Femur (tissue), 1 donor: ENCODE results near the gene POLR2L.
A peak's percentile ranks its signal among the peaks of the same experiment; 100 is the strongest.

Source experiments
- DNase-seq: peaks from one replicate; pipeline ENCODE4 v3.0.0-alpha.2; 2017

POLR2L gene

DNA sequence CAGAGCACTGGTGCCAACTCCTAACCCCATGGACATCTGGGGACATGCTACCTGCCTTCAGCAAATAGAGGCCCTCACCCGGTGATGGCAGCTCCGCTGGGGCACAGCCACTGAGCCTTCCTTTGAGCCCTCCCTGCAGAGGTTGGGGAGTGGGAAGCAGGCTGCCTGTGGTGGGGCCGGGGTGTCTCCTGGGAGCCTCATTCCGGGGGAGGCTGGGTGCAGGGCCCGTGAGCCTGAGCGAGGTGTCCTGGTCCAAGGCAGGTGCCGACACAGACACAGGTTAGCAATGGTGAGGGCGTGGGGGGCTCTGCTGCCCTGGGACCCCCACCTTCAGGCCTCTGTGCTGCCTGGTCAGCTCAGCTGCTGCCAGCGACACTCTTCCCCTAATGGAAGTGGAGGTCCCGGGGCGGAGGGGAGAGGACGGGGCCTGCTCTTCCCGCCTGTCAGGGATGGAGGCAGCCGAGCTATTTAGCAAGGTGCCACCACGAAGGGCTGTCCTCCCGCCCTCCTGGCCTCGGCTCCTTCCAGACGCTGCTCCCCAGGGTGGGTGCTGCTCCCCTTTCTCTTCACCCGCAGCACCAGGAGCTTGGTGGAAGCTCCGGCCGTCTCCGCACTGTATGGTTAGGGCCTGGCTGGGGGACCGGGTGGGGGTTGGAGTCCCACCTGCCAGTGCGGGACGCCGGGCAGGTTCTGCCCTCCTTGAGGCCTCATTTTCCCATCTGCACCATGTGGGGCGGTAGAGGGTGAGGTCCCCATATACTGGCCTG is 11.5 kb upstream of the POLR2L start:
- DNase-seq = no peak

DNA sequence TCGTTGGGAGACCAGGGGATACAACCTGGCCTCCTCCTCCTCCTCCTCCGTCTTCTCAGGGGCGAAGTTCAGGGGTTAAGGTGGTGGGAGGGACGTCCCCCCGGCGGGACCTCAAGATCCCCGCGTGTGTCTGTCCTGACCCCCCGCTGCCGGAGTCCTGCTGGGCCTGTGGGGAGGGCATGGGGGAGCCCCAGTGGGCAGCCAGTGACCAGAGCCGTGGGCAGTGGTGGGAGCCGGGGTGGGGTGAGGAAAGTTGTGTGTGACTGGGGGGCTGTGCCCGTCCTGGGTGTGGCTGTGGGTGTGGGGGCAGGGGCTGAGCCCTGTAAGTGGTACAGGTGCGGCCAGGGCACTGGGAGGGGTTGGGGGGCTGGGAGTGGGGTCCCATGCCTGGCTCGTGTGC is 10.4 kb upstream of the POLR2L start:
- DNase-seq = no peak

DNA sequence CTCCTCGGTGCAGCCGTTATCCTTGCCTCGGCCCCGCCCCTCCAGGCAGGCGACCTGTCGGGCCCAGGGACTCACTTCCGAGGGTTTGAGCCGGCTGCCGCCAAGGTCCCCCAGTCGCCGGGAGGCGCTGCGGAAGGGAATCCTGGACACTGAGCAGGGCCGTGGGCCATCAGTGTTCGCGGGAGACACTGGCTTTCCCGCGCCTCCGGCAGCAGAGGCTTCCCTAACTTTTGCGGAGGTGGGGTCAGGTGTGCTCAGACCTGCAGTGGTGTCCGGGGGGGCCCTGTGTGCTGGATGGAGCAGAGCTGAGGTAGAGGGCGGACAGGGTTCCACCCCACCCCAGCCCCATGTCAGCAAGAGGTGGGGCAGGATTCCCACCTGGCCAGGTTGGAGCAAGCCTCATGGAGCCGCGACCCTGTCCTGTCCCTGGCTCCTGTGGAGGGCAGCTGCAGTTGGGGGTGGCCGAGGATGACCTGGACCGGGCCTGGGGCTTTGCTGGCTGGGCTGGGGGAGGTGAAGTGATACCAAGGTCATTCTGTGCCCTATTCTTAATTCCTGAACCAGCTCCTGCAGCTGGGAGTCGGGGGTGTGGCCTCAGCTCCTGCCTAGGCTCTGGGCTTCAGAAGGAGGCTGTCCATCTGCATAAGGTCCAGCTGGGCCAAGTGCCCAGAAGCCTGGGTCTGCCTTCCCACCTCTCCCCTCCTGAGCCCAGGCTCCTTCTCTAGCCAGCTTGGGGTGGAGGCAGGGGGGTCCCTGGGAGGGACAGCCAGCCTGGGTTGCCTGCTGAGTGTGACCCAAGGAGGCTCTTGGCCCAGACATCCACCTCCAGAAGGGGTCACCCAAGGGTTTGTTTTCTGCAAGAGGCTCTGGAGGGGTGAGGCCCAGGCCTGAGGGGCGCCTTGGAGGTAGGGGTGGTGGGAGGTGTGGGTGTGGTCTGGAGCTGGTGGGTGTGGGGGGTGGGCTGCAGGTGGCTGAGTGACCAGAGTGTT is 8.7 kb upstream of the POLR2L start:
- DNase-seq = no peak

DNA sequence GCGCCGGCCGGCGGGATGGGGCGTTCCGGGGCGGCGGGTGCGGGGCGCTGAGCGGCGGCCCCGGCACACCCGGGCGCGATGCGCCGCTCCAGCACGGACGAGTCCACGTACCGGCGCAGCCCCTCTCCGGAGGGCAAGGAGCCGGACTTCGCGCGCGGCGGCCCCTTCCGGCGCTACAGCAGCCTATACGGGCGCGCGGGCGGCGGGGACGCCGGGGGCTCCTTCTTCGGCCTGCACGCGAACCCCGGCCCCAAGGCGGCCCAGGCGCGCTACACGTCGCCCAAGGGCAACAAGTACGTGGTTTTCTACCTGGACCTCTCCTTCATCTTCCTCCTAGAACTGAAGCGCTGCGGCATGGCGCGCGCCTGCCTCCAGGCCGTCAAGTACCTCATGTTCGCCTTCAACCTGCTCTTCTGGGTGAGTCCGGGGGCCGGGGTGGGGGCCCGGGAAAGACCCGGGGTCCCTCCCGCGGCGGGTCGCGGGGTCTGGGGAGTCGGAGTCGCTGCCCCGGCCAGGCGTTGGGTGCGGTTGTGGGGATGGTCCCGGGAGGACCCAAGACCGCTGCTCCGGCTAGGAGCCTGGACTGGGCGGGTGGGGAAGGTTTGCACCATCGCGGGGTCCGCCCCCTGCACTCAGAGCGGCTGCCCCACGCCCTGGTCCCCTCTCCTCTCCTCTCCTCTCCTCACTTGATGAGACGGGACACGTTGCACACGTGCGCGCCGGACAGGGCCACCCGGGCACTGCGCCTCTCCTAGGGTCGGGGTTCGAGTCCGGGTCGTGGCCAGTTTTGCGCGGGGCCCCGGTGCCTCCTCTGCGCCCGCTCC is 7.8 kb upstream of the POLR2L start:
- no peak for DNase-seq

DNA sequence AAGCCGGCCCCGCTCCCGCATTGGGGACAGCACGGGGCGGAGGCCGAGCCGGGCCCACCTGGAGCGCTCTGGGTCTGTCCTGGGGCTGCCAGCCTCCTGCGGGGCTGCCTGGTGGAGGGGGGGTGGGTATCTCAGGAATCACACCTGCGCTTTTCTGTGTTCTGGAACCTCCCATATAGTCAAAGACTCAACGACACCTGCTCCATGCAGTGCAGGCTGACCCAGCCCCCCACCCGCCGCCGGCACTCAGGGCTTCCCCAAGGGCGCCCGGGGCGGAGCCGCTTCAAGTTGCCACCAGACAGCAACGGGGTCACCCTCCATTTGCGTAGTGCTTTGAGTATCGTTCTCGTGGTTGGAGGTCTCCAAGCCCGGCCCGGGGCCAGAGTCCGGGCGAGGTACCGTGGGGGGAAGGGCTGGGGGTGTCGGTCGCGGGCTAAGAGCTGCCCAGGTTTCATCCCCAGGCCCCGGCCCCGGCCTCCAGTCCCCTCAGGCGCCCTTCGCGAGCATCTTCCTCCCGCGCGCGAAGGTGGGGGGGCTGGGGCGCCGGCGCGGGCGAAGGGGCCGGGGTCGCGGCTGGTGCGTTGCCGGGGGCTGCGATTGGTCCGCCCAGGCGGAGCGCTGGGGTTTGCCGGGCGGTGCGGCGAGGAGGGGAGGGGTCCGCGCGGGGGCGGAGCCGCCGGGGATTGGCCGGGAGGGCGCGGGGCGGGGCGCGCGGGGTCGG is 6.9 kb upstream of the POLR2L start:
- peak; percentile 77 for DNase-seq

DNA sequence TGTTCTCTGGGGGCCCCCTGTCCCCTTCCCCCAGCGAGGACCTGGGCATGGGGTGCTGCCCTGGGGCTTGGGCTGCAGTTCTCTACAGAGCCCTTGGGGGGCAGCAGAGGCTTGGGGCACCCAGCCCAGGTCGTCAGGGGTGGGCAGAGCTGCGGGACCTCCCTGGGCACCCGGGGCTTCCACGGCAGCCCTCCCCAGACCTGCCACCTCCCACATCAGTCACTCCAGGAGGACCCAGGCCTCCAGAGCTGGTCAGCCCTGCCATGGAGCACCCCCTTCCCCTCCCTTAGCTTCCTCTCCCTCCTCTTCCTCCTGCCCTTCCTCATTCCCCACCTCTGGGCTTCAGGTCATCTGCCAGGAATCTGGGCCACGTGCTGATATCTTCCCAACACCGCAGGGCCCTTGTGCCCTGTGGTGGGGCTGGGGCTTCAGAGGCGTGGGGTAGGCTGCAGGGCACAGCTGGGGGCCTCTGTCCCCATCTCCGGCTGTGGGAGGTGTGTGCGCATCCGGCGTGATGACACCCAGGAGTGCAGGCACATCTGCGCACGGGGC is 6.1 kb upstream of the POLR2L start:
- DNase-seq = no peak

DNA sequence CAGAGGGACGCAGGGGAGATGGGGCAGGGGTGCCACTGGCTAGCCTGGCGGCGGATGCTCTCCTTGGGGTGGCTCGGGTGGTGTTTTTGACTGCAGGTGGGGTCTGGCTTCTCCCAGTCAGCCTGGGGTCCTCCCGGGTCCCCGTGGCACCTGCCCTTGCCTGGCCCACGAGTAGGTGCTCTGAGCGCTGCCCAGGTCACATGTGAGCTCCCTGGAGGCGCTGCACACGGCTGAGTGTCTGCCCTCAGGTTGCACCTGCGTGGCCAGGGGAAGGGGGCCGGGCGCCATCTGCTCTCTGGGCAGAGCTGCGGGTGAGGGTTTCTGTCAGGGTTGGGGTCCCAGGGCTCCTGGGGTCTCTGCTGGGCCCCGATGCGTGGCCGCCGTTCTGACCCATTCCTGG is 5.5 kb upstream of the POLR2L start:
- no peak for DNase-seq

DNA sequence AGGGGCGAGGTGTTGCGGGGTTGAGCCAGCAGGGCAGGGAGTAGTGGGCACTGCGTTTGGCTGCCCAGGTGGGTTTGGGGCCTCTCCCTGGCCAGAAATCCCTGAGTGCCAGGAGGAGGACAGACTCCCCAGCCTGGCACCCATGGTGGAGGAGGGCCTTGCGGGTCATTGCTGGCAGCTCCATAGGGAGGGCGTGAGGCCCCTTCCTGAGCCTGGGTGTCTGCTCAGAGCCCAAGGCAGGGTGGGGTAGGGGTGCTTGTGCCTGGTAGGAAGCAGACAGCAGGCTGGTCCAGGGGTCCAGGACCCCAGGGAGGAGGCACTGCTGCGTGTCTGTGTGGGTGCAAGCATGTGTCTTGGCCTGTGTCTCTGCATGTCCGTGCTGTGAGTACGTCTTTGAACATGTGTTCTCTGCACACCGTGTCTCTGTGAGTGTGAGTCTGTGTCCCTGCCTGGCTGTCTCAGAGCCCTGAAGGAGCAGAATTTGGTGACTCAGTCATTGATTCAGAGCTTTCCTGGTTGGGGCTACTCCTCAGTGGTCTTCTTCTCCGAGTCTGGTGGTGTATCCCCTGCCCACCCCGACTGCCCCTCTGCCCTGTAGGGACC is 4.3 kb upstream of the POLR2L start:
- DNase-seq = no peak

DNA sequence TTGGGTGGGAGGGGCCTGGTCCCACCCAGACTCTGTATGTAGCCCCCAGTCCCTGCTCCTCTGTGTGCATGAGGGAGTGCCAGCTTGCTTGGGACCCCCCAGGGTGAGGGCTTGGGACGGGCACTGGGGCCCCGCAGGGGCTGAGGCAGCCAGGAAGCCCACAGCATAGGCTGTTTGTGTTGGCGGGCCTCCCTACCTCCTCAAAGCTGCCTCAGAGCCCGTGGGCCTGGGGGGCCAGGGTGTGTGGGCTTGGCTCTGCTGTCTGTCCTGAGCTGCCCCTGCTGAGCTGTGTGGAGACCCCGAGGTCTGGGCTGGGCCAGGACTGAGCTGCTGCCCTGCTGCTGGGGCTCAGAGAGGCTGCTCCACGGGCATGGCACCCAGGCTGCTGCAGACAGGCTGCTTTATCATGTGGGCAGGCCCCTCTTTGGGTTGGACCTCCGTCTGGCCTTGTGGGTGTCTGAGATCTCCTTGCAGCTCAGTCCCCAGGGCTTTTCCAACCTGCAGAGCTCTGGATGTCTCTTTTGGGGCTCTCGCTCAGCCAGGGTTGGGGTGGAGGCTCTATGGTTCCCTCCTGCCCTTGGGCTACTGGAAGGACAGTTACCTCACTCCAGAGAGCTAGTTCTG is 3.7 kb upstream of the POLR2L start:
- no peak for DNase-seq

DNA sequence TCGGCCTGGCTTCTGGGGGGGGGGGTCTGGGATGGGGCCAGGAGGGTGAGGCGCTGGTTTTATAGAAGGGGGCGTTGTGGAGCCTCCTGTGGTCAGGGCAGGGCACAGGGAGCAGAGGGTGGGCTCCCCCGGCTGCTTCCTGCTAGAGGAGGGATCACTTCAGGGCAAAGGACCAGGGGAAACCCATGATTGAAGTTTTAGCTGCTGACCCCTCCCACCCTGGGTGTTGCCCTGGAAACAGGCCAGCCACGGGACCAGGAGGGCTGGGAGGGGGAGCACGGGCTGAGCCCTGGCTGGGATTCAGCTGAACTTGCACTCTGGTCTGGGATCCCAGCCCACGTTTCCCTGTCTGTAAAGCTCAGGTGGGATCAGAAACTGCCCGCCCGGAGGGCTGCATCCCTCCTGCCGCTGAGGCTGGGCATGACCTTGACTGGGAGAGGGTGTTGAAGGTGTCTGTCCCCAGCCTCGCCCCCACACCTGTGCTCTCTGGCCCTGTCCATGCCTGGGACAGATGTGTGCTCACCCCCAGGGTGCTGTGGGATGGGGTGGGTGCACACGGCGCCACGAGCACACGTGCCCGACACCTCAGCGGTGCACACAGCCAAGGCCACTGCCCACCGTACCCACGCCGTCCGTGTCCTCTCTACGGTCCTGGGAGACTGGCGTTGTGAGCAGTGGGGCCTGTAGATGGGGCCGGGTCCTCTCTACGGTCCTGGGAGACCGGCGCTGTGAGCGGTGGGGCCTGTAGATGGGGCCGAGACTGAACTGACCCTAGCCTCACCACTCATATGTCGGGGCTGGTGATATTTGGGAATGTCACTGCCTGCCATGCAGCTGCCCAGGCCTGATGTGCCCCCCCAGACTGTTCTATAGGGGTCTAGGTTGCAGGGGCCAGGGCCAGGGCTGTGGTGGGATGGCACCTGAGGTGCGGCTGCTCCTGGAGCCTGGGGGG is 2.6 kb upstream of the POLR2L start:
- DNase-seq = peak; percentile 96

DNA sequence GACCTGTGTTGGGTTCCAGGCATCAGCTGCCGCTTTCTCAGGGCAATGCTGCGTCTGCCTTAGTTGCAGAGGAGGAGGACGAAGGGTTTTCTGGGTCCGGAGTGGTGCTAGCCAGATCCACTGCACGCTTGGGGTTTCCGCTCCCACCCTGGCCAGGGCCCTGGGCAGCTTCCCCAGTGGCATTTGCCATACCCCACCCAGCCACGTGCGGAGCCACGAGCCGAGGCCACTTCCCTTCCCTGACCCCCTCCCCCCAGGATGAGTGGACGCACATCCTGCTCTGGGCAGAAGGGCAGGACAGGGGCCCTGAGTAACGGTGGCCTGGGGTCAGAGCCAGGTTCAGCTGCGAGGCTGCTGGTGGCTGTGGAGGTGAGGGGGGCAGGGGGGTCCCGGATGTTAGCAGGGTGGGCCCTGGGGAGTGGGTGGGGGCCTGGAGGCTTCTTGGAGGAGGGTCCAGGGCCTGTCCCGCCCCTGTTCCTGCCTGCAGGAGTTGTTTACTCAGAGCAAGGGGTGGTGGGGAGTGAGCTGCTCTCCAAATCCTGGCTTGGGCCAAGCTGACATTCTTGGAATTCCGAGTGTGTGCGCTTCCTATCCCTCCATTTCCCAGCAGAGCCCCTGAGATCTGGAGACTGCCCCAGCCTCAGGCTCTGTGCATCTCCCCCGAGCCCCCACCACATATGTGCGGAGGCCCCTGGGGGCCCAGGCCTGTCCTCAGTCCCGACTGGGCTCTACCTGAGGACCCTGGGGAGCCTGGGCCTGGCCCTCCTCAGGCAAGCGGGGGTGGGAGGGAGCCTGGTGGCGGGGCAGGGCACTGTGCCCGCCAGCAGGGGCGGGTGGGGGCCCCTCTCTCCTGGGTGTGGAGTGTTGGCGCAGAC is 1.7 kb upstream of the POLR2L start:
- DNase-seq = peak; percentile 92

DNA sequence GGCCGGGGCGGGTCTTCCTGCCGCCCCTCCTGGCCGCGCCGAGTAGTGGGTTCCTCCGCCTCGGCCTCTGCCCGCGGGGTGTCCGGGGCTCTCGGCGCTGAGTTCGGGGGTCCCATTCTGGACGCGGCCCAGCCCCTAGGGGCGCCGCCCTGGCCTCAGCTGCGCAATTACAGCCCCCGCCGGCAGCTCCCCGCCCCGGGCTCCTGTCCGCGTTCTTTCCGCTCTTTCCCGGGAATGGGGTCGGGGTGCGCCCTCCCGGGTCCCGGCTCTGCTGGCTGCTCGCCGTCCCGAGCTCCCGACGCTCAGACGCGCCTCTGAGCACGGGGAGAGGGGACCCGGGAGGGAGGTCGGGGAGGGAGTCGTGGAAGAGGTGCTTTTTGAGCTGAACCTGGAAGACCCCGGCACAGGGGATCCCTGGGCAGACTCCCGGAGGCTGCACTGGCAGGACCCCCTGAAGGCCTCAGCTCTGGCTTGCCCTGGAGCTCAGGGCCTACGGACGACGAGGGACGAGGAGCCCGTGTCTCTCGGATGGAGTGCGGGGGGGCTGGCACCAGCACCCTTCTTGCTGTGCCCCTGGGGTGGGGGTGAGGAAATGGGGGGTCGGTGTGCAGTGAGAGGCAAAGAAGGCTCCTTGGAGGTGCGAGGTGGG is 881 bp upstream of the POLR2L start:
- no peak for DNase-seq

DNA sequence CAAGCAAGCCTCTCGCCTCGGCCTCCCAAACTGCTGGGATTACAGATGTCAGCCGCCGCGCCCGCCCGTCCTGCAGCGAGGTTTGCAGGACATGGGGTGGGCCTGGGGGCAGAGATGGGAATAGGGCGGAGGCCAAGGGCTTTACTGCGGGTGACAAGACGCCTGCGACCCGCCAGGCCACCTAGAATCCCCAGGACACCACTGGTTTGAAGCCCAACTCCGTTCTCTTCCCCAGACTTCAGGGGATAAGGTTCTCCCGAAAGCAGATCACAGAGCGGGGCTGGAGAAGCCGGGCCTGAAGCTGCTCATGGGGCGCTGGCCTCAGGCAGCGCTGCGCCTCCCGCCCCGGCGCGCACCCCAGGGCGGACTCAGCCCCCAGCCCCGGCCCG is 354 bp downstream of the POLR2L start:
- no peak for DNase-seq

DNA sequence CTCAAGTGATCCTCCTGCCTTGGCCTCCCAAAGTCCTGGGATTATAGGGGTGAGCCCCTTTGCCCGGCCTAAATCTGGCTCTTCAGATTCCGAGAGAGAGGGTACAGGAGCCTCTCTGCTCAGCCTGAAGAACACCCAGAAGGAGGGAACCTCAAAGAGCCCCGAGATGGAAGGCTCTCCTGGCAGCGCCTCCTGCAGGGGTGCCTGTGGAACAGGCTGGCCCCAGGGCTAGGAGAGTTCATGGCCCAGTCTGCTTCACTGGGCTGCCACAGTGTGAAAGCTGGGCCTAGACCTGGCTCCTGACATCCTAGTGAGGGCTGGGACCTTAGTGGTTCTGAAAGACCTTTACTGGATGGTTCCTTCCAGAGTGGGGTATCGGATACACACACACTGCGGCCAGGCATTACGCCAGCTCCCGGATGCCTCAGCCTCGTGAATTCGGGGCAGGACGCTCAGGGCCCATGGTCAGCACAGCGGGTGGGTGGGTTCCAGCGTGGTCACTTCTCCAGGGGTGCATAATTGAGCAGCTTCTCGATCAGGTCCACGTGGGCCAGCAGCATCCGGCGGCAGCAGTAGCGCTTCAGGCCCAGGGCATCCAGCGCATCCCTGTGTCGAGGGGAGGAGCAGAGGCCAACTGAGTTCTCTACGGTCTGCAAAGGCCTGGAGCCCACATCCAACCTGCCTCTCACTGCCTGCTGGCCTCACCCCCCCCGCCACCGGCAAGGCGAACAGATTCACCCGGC is 2.3 kb downstream of the POLR2L start:
- no peak for DNase-seq

DNA sequence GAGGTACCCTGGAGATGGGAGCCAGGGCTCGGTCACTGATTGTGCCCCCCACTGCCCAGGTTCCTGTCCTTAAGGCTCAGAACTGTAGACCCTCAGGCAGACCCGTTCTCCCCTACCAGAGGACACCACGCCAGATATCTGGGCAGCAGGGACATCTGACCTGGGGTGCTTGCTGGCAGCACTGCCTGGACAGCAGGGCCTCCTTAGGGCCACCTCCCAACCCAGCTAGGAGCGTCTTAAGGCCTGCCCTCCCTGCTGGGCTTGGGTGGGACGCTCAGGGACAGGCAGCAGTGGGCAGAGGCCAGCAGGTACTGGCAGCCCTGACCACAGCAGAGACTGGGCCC is 3.1 kb downstream of the POLR2L start:
- no peak for DNase-seq

DNA sequence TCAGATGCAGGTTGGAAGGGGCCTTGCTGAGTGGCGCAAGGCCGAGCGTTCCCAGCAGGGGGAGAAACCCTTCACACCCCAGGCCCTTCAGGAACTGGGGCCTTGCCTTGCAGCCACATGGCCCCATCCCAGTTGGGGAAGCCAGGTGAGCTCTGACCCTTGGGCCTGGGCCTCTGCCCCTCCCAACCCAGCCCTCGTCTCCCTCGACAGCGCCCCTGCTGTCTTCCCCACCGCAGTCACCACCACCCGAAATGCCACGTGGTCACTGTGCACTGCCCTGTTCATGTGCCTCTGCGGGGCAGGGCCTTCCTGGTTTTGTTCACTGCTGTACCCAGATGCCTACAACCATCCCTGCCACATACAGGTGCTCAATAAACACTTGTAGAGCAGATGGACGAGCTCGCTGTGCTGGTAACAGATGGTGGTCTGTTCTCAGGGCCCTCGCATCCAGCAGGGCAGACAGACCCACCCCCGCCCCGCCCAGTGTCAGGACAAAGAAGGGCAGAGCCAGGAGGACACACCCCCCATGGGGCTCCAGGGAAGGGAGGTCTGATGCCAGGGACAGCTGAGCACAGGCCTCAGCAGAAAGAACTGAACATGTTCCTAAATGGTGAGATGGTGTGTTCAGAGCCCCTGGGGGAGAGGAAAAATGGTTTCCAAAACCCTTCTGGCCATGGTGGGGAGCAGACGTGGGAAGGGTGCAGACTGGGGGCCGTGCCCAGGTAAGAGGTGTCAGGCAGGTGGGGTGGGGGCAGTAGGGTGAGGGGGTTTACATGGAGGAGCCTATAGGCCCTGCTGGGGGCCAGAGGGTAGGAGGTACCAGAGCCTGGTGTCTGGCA is 3.7 kb downstream of the POLR2L start:
- DNase-seq = no peak

DNA sequence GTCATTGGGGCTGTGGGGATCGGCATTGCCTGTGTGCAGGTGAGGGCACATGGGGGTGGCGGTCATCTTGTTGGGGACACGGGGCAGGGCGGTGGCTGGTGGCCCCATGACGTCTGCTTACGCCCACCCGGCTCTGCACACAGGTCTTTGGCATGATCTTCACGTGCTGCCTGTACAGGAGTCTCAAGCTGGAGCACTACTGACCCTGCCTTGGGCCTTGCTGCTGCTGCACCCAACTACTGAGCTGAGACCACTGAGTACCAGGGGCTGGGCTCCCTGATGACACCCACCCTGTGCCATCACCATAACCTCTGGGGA is 4.4 kb downstream of the POLR2L start:
- no peak for DNase-seq
